ENCODE results near the gene GPS1. TPM values are rescaled to one million over a fixed set of nuclear protein-coding genes. Genes with fewer than 3 reads are reported as not detected.

The GPS1 gene
- total and polyA plus RNA-seq, 8 donors = 69.2 to 101 (median 78.8) TPM

- intact Hi-C loops (cut with DNase I) = no loop called here
- Histone ChIP-seq H3K27ac (no peak overlapping the region), H3K4me1 (peaks cover 13 to 26% of the 10 kb centered on the region in 2 donors), H3K4me3 (no peak overlapping the region), H3K36me3 (no peaks in the 10 kb centered on the region), H3K27me3 (no peaks in the 10 kb centered on the region), H3K9me3 (no peaks in the 10 kb centered on the region)
- DNase-seq (no peak), ATAC-seq (no peak)
- TF ChIP-seq, protein P1, sequence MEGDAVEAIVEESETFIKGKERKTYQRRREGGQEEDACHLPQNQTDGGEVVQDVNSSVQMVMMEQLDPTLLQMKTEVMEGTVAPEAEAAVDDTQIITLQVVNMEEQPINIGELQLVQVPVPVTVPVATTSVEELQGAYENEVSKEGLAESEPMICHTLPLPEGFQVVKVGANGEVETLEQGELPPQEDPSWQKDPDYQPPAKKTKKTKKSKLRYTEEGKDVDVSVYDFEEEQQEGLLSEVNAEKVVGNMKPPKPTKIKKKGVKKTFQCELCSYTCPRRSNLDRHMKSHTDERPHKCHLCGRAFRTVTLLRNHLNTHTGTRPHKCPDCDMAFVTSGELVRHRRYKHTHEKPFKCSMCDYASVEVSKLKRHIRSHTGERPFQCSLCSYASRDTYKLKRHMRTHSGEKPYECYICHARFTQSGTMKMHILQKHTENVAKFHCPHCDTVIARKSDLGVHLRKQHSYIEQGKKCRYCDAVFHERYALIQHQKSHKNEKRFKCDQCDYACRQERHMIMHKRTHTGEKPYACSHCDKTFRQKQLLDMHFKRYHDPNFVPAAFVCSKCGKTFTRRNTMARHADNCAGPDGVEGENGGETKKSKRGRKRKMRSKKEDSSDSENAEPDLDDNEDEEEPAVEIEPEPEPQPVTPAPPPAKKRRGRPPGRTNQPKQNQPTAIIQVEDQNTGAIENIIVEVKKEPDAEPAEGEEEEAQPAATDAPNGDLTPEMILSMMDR (IDR thresholded peaks at IDR 0.05) = no peak
Measured at GRCh38 chr17:82039695-82040299, 11.9 kb upstream of the GPS1 start.

DNA sequence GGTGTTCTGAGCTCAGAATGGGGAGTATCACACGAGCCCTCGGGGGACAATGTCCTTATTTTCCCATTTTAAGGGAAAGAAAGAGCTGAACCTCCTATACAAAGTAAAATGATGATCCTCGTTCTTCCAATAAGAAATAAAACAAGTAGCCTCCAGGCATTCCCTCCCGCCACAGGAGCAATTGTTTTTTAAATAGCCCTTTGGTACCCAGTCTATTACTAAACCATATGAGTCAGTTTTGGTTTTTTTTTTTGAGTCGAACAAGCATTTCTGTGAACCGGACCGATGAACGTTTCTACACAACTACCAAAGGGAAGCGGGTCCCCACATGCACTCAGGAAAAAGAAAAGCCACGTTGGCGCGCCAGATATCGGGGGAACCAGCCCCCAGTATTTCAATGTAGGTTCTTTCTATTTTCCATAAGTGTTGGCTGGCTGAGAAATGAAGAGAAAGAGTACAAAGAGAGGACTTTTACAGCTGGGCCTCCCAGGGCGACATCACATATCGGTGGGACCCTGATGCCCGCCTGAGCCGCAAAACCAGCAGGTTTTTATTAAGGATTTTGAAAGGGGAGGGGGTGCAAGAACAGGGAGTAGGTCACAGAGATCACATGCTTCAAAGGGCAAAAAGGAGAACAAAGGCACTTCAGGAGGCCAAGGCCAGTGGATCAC, 10.4 kb upstream of the GPS1 start:
- Histone ChIP-seq H3K4me3 (no peak overlapping the region), H3K27me3 (no peaks in the 10 kb centered on the region), H3K36me3 (no peaks in the 10 kb centered on the region), H3K4me1 (peaks cover 10 to 19% of the 10 kb centered on the region in 2 donors), H3K9me3 (no peaks in the 10 kb centered on the region), H3K27ac (no peak overlapping the region)
- no peak for DNase-seq
- TF ChIP-seq, protein P1 (IDR thresholded peaks at IDR 0.05) = no peak
- intact Hi-C loops (cut with DNase I) = no loop called here
- no peak for ATAC-seq

DNA sequence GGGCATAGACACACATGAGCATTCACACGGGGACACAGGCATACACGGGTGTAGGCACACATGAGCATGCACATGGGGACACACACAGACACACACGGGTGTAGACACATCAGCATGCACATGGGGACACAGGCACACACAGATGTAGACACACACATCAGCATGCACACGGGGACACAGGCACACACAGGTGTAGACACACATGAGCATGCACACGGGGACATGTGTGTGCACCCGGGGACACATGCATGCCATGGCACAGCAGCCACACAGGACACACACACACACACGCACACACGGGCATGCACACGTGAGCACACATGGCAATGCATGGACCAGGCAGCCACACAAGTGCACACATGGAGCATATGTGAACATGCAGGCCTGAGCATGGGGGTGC, 9.0 kb upstream of the GPS1 start:
- Histone ChIP-seq H3K9me3 (no peaks in the 10 kb centered on the region), H3K27me3 (no peaks in the 10 kb centered on the region), H3K36me3 (peaks cover 0 to 13% of the 10 kb centered on the region in 2 donors), H3K27ac (no peak overlapping the region), H3K4me1 (peaks cover 4 to 9% of the 10 kb centered on the region in 2 donors), H3K4me3 (no peak overlapping the region)
- intact Hi-C loops (cut with DNase I) = no loop called here
- TF ChIP-seq, protein P1 (IDR thresholded peaks at IDR 0.05) = no peak
- ATAC-seq = no peak
- no peak for DNase-seq

DNA sequence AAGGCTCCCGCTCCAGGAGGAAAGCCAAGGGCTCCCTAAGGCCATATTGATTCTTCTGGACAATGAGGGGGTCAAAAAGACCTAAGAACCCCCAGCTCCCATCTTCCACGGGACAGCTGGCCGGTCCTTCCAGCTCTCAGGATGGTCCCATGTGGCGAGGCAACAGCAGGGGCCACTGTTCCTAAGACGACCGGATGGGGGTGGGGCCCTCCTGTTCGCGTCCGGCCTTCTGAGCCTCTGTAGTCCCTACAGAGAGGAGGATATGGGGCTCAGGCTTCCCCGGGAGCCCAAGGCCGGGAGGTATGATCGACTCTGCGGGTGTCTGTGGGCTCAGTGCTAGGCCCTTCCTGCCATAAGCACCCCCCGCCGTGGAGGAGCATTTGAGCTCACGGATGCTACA, 8.2 kb upstream of the GPS1 start:
- no peak overlapping the region for H3K27ac ChIP-seq
- H3K9me3 ChIP-seq = no peaks in the 10 kb centered on the region
- DNase-seq (no peak), ATAC-seq (no peak)
- H3K4me1 ChIP-seq = peaks cover 0 to 3% of the 10 kb centered on the region in 2 donors
- TF ChIP-seq, protein P1 (IDR thresholded peaks at IDR 0.05) = no peak
- peaks cover 0 to 22% of the 10 kb centered on the region in 2 donors for H3K36me3 ChIP-seq
- H3K4me3 ChIP-seq = no peak overlapping the region
- no peaks in the 10 kb centered on the region for H3K27me3 ChIP-seq
- intact Hi-C loops (cut with DNase I) = no loop called here

DNA sequence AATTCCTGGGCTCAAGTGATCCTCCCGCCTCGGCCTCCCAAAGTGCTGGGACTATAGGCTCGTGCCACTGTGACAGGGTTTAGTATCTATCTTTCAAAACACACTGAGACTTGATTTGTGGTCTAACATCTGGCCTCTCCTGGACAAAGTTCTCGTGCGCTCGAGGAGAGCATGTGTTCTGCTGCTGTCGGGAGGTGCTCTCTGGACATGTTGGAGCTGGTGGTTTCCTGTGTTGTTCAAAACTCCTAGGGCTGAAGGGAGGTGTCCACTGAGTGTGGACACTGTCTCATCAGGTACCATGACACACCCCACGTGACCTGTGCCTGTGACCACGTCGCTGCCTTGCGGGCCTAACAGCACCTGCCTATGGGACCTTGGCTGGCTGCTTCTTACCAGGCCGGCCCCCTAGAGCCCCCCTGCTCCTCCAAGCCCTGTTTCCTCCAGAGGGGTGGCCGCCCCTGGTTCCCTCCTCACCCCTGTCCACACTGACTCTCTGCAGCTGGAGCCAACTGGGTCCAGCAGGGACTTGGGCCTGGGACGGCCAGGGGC, 5.7 kb upstream of the GPS1 start:
- TF ChIP-seq, protein P1 (IDR thresholded peaks at IDR 0.05) = no peak
- no peak for DNase-seq
- Histone ChIP-seq H3K4me3 (no peak overlapping the region), H3K36me3 (peaks cover 0 to 35% of the 10 kb centered on the region in 2 donors), H3K27ac (no peak overlapping the region), H3K27me3 (no peaks in the 10 kb centered on the region), H3K4me1 (peaks cover 7 to 19% of the 10 kb centered on the region in 2 donors), H3K9me3 (no peaks in the 10 kb centered on the region)
- intact Hi-C loops (cut with DNase I) = no loop called here
- no peak for ATAC-seq

Data from left lung (tissue), 10 donors.